ENCODE measurements around the gene LRRC45.

Gene LRRC45

DNA sequence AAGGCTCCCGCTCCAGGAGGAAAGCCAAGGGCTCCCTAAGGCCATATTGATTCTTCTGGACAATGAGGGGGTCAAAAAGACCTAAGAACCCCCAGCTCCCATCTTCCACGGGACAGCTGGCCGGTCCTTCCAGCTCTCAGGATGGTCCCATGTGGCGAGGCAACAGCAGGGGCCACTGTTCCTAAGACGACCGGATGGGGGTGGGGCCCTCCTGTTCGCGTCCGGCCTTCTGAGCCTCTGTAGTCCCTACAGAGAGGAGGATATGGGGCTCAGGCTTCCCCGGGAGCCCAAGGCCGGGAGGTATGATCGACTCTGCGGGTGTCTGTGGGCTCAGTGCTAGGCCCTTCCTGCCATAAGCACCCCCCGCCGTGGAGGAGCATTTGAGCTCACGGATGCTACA lies 20.4 kb downstream of the LRRC45 start:
- Histone ChIP-seq H3K4me3 (ENCODE audit: low read length in 2 of 2) (no peak overlapping the region), H3K9me3 (ENCODE audit: control insufficient read depth in 2 of 2, low read length in 2 of 2) (no peaks in the 10 kb centered on the region), H3K9ac (ENCODE audit: low read depth in 1 of 2, low read length in 2 of 2) (no peak overlapping the region), H3K27ac (ENCODE audit: low read depth in 2 of 2, low read length in 2 of 2) (no peak overlapping the region), H3K4me1 (ENCODE audit: control insufficient read depth in 2 of 2, insufficient read depth in 2 of 2, low read length in 2 of 2) (no peaks in the 10 kb centered on the region), H3K27me3 (ENCODE audit: control insufficient read depth in 2 of 2, insufficient read depth in 2 of 2, low read length in 2 of 2) (no peaks in the 10 kb centered on the region), H3K36me3 (ENCODE audit: control insufficient read depth in 2 of 2, insufficient read depth in 2 of 2, low read length in 2 of 2) (peaks cover 3 to 8% of the 10 kb centered on the region in 2 donors)

DNA sequence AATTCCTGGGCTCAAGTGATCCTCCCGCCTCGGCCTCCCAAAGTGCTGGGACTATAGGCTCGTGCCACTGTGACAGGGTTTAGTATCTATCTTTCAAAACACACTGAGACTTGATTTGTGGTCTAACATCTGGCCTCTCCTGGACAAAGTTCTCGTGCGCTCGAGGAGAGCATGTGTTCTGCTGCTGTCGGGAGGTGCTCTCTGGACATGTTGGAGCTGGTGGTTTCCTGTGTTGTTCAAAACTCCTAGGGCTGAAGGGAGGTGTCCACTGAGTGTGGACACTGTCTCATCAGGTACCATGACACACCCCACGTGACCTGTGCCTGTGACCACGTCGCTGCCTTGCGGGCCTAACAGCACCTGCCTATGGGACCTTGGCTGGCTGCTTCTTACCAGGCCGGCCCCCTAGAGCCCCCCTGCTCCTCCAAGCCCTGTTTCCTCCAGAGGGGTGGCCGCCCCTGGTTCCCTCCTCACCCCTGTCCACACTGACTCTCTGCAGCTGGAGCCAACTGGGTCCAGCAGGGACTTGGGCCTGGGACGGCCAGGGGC lies 22.9 kb downstream of the LRRC45 start:
- Histone ChIP-seq H3K27ac (ENCODE audit: low read depth in 2 of 2, low read length in 2 of 2) (no peak overlapping the region), H3K9me3 (ENCODE audit: control insufficient read depth in 2 of 2, low read length in 2 of 2) (no peaks in the 10 kb centered on the region), H3K27me3 (ENCODE audit: control insufficient read depth in 2 of 2, insufficient read depth in 2 of 2, low read length in 2 of 2) (no peaks in the 10 kb centered on the region), H3K36me3 (ENCODE audit: control insufficient read depth in 2 of 2, insufficient read depth in 2 of 2, low read length in 2 of 2) (peaks cover 3 to 8% of the 10 kb centered on the region in 2 donors), H3K4me3 (ENCODE audit: low read length in 2 of 2) (no peak overlapping the region), H3K9ac (ENCODE audit: low read depth in 1 of 2, low read length in 2 of 2) (no peak overlapping the region), H3K4me1 (ENCODE audit: control insufficient read depth in 2 of 2, insufficient read depth in 2 of 2, low read length in 2 of 2) (peaks cover 4 to 6% of the 10 kb centered on the region in 2 donors)

DNA sequence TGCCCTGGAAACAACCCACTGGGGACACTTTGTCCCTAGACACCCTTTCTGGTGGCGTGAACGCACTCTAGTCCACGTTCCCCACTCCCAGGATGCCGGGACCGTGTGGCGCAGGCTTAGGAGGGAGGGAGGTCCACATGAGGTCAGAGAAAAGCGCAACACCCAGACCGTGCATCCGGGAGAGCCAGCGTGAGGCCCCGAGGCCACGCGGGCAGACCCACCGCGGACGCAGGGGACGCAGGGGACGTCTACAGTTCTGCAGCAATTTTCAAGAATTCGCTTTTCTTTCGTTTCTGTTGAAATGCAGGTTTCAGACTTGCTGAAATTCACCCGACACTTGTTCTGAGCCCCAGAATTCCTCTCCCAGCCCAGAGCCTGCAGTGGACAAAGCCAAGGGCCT lies 23.8 kb downstream of the LRRC45 start:
- H3K9ac ChIP-seq (ENCODE audit: low read depth in 1 of 2, low read length in 2 of 2): no peak overlapping the region
- no peaks in the 10 kb centered on the region for H3K27me3 ChIP-seq (ENCODE audit: control insufficient read depth in 2 of 2, insufficient read depth in 2 of 2, low read length in 2 of 2)
- no peak overlapping the region for H3K4me3 ChIP-seq (ENCODE audit: low read length in 2 of 2)
- H3K9me3 ChIP-seq (ENCODE audit: control insufficient read depth in 2 of 2, low read length in 2 of 2): no peaks in the 10 kb centered on the region
- H3K36me3 ChIP-seq (ENCODE audit: control insufficient read depth in 2 of 2, insufficient read depth in 2 of 2, low read length in 2 of 2): peaks cover 3 to 8% of the 10 kb centered on the region in 2 donors
- H3K4me1 ChIP-seq (ENCODE audit: control insufficient read depth in 2 of 2, insufficient read depth in 2 of 2, low read length in 2 of 2): peaks cover 4 to 6% of the 10 kb centered on the region in 2 donors
- no peak overlapping the region for H3K27ac ChIP-seq (ENCODE audit: low read depth in 2 of 2, low read length in 2 of 2)

DNA sequence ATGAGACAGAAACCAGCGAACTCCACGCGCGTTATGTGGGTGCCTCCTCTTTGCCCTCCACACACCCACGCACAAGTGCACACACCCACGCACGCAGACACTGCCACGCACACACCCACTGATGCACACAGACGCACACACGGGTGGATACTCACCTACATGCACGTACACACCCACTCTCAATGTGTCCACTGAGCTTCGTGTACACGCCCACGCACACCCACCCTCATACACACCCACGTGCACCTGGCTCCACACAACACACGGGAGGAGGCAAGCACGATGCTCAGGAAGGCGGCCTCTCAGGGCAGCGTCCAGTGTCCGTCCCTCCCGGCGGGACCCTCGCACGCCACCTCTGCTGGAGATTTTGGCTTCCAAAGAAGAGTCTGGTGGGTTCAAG lies 24.3 kb downstream of the LRRC45 start:
- no peak overlapping the region for H3K27ac ChIP-seq (ENCODE audit: low read depth in 2 of 2, low read length in 2 of 2)
- H3K27me3 ChIP-seq (ENCODE audit: control insufficient read depth in 2 of 2, insufficient read depth in 2 of 2, low read length in 2 of 2): no peaks in the 10 kb centered on the region
- H3K9me3 ChIP-seq (ENCODE audit: control insufficient read depth in 2 of 2, low read length in 2 of 2): no peaks in the 10 kb centered on the region
- peaks cover 5 to 8% of the 10 kb centered on the region in 2 donors for H3K4me1 ChIP-seq (ENCODE audit: control insufficient read depth in 2 of 2, insufficient read depth in 2 of 2, low read length in 2 of 2)
- peaks cover 3 to 8% of the 10 kb centered on the region in 2 donors for H3K36me3 ChIP-seq (ENCODE audit: control insufficient read depth in 2 of 2, insufficient read depth in 2 of 2, low read length in 2 of 2)
- H3K4me3 ChIP-seq (ENCODE audit: low read length in 2 of 2): no peak overlapping the region
- H3K9ac ChIP-seq (ENCODE audit: low read depth in 1 of 2, low read length in 2 of 2): no peak overlapping the region

DNA sequence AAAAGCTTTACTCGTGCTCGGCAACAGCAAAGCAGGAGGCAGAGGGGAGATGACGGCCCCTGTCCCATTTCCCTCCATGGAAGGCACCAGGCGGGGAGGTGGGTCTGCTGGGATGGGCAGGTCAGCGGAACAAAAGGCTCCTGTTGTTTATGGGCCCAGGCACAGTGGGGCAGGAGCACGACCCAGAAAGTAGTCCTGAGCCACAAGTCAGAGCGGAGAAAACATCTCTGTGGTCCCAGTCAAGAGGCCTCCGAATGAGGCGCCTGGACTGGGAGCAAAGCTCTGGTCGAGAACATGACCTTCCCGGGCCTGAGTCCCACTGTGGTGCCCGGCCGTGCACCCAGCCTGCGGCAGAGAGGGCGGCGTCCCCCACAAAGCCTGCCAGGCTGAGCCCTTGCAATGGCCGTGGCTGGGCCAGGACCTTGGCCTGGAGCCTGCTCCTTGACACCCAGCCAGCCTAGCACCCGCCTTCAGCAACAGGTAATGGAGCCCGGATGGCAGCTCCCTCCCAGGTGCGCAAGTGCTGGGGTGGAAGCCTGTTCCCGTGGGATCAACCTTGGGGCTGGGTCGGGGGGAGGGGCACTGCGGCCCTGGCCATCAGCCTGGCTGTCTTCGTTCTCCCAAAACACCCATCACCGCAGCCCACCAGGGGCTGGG lies 24.9 kb downstream of the LRRC45 start:
- no peaks in the 10 kb centered on the region for H3K9me3 ChIP-seq (ENCODE audit: control insufficient read depth in 2 of 2, low read length in 2 of 2)

DNA sequence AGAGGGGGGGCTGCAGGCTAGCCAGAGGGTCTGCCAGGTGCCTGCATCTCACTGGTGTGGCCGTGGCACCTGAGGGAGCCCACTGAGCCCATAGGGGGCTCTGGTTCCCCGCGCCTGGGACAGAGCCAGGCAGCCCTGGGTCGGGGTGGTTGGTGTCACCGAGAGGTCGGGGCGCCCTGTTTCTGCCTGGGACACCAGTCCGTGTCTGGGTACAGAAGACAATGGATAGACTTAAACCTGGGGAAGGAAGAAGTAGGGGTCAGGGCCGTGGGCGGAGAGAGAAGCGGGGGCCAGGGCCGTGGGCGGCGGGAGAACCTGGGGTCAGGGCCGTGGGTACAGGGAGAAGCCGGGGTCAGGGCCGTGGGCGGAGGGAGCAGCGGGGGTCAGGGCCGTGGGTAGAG lies 25.5 kb downstream of the LRRC45 start:
- H3K36me3 ChIP-seq (ENCODE audit: control insufficient read depth in 2 of 2, insufficient read depth in 2 of 2, low read length in 2 of 2): peaks cover 3 to 8% of the 10 kb centered on the region in 2 donors

More for the DNA sequence above, 24.9 kb downstream of the LRRC45 start:
- Histone ChIP-seq H3K4me3 (ENCODE audit: low read length in 2 of 2) (no peak overlapping the region), H3K27me3 (ENCODE audit: control insufficient read depth in 2 of 2, insufficient read depth in 2 of 2, low read length in 2 of 2) (no peaks in the 10 kb centered on the region), H3K9ac (ENCODE audit: low read depth in 1 of 2, low read length in 2 of 2) (no peak overlapping the region), H3K27ac (ENCODE audit: low read depth in 2 of 2, low read length in 2 of 2) (no peak overlapping the region), H3K36me3 (ENCODE audit: control insufficient read depth in 2 of 2, insufficient read depth in 2 of 2, low read length in 2 of 2) (peaks cover 3 to 8% of the 10 kb centered on the region in 2 donors), H3K4me1 (ENCODE audit: control insufficient read depth in 2 of 2, insufficient read depth in 2 of 2, low read length in 2 of 2) (peaks cover 12 to 15% of the 10 kb centered on the region in 2 donors)

DNA sequence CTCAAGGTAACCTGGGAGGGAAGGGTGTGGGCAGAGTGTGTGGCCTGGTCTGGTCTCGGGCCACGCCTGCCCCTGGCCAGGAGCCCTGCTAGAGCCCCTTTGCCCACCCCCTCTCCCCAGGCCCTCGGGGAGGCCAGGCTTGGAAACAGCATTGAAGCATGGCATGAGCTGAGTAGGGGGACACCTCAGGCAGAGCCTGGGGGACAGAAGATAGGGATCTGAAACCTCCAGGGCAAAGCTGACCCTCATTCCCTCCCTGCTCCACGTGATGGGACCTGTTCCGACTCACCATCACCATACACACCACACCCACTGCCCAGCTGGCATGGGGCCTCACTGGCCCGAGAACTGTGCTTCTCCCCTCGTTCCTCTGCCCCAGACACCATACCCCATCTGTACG lies 26.0 kb downstream of the LRRC45 start:
- Histone ChIP-seq H3K27ac (ENCODE audit: low read depth in 2 of 2, low read length in 2 of 2) (no peak overlapping the region), H3K9me3 (ENCODE audit: control insufficient read depth in 2 of 2, low read length in 2 of 2) (no peaks in the 10 kb centered on the region), H3K36me3 (ENCODE audit: control insufficient read depth in 2 of 2, insufficient read depth in 2 of 2, low read length in 2 of 2) (peaks cover 6 to 12% of the 10 kb centered on the region in 2 donors)

More for the DNA sequence above, 25.5 kb downstream of the LRRC45 start:
- H3K4me3 ChIP-seq (ENCODE audit: low read length in 2 of 2): no peak overlapping the region
- no peak overlapping the region for H3K9ac ChIP-seq (ENCODE audit: low read depth in 1 of 2, low read length in 2 of 2)
- no peaks in the 10 kb centered on the region for H3K9me3 ChIP-seq (ENCODE audit: control insufficient read depth in 2 of 2, low read length in 2 of 2)
- H3K4me1 ChIP-seq (ENCODE audit: control insufficient read depth in 2 of 2, insufficient read depth in 2 of 2, low read length in 2 of 2): peaks cover 14 to 20% of the 10 kb centered on the region in 2 donors
- no peak overlapping the region for H3K27ac ChIP-seq (ENCODE audit: low read depth in 2 of 2, low read length in 2 of 2)
- no peaks in the 10 kb centered on the region for H3K27me3 ChIP-seq (ENCODE audit: control insufficient read depth in 2 of 2, insufficient read depth in 2 of 2, low read length in 2 of 2)

DNA sequence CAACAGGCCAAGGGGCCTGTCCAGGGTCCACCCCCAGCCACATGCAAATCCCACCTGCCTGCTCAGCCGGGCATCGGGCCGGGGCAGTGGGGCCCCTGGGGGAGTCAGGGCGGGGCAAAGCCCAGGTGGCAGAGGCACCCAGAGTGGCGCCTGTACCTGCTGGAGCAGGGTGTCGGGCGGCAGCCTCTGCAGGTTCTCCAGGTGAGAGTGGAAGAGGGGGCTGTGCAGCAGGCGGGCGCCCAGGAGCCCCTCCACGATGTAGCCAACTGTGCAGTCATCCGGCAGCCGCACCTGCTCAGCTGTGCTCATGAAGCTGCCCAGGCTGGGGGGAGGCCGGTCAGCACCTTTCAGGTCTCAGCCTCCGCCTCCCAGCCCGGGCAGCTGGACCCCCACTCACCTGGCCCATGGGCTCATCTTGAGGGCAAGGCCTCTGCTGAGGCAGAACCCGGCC lies 26.4 kb downstream of the LRRC45 start:
- H3K9me3 ChIP-seq (ENCODE audit: control insufficient read depth in 2 of 2, low read length in 2 of 2): no peaks in the 10 kb centered on the region
- no peak overlapping the region for H3K27ac ChIP-seq (ENCODE audit: low read depth in 2 of 2, low read length in 2 of 2)
- peaks cover 10 to 15% of the 10 kb centered on the region in 2 donors for H3K36me3 ChIP-seq (ENCODE audit: control insufficient read depth in 2 of 2, insufficient read depth in 2 of 2, low read length in 2 of 2)
- no peak overlapping the region for H3K9ac ChIP-seq (ENCODE audit: low read depth in 1 of 2, low read length in 2 of 2)
- peaks cover 14 to 20% of the 10 kb centered on the region in 2 donors for H3K4me1 ChIP-seq (ENCODE audit: control insufficient read depth in 2 of 2, insufficient read depth in 2 of 2, low read length in 2 of 2)
- H3K27me3 ChIP-seq (ENCODE audit: control insufficient read depth in 2 of 2, insufficient read depth in 2 of 2, low read length in 2 of 2): no peaks in the 10 kb centered on the region
- no peak overlapping the region for H3K4me3 ChIP-seq (ENCODE audit: low read length in 2 of 2)

More for the DNA sequence above, 26.0 kb downstream of the LRRC45 start:
- Histone ChIP-seq H3K4me3 (ENCODE audit: low read length in 2 of 2) (no peak overlapping the region), H3K4me1 (ENCODE audit: control insufficient read depth in 2 of 2, insufficient read depth in 2 of 2, low read length in 2 of 2) (peaks cover 14 to 20% of the 10 kb centered on the region in 2 donors), H3K27me3 (ENCODE audit: control insufficient read depth in 2 of 2, insufficient read depth in 2 of 2, low read length in 2 of 2) (no peaks in the 10 kb centered on the region), H3K9ac (ENCODE audit: low read depth in 1 of 2, low read length in 2 of 2) (no peak overlapping the region)

DNA sequence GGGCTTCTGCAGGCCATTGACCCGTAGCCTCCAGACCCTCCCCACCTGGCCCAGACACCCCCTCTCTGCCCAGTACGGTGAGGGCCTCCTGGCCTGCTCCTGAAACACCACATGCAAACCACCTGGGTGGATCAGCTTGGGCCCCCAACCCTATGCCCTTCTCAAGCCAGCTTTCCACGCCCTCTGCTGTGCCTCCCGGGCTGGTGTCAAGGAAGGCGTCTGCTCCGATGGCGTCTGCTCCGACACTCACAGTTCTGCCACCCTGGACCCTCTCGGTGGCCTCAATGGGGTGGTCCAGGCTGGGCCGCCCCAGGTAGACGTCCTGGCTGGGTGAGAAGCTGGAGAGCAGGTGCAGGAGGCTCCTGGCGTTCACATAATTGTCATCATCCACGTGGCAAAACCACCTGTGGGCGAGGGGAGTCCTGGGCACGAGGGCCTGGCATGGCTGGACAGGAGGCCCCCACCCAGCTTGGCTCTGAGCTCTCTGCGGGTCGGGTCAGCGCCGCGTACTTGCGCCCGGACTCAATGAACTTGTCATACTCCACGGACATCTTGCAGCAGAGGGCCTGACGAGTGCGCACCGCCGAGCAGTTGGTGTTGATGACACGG lies 27.2 kb downstream of the LRRC45 start:
- H3K36me3 ChIP-seq (ENCODE audit: control insufficient read depth in 2 of 2, insufficient read depth in 2 of 2, low read length in 2 of 2): peaks cover 17 to 22% of the 10 kb centered on the region in 2 donors
- H3K4me3 ChIP-seq (ENCODE audit: low read length in 2 of 2): peak overlapping the region; percentile 85
- peaks cover 14 to 20% of the 10 kb centered on the region in 2 donors for H3K4me1 ChIP-seq (ENCODE audit: control insufficient read depth in 2 of 2, insufficient read depth in 2 of 2, low read length in 2 of 2)
- H3K27me3 ChIP-seq (ENCODE audit: control insufficient read depth in 2 of 2, insufficient read depth in 2 of 2, low read length in 2 of 2): no peaks in the 10 kb centered on the region
- H3K9me3 ChIP-seq (ENCODE audit: control insufficient read depth in 2 of 2, low read length in 2 of 2): no peaks in the 10 kb centered on the region
- peak overlapping the region in 1 of 2 donors; percentile 66 for H3K9ac ChIP-seq (ENCODE audit: low read depth in 1 of 2, low read length in 2 of 2)
- H3K27ac ChIP-seq (ENCODE audit: low read depth in 2 of 2, low read length in 2 of 2): no peak overlapping the region
